NCI-H774 (cell line): ENCODE data around the gene RAD52.

ENCODE experiments used
- DNase-seq: peaks from one replicate; lab custom pipeline; 2025; lab: John Stamatoyannopoulos, UW

Gene RAD52

DNA sequence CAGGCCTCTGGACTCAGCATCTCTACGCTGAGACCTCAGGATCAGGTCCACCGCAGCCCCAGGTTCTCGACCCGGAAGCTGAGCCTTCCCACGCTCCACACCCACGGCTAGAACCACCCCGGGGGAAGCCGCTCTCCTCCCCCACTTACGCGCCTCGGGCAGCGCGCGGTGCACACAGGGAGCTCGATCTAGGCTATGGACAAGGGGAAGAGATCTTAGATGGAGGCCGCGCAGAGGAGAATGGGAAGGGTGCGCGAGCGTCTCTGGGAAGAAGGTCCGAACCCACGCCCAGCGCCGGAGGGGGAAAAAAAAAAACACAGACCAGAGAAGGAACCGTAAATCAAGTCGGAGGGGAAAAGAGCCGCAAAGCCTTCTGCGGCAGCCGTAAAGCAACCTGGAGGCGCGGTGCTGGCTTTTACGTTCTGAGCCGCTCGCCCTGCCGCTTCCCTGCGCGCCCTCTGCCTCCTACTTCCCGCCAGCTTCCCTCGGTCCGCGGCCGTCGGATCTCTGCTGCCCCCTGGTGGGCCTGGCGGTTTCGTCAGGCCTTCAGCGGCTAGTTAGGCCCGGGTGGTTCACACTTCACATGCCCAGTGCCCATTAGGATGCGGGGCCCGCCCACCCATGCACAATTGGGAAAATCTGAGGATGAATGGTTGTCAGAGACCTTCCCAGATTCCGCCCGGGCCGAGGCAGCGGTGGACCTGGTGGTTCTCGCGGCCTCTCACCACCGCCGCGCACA, at the start of gene RAD52:
RAD52 (minus strand) TSS at position 242 of the 739 bp plus-strand sequence. CDS start 16,636 bp downstream, outside the sequence.
- peak; percentile 99 for DNase-seq

DNA sequence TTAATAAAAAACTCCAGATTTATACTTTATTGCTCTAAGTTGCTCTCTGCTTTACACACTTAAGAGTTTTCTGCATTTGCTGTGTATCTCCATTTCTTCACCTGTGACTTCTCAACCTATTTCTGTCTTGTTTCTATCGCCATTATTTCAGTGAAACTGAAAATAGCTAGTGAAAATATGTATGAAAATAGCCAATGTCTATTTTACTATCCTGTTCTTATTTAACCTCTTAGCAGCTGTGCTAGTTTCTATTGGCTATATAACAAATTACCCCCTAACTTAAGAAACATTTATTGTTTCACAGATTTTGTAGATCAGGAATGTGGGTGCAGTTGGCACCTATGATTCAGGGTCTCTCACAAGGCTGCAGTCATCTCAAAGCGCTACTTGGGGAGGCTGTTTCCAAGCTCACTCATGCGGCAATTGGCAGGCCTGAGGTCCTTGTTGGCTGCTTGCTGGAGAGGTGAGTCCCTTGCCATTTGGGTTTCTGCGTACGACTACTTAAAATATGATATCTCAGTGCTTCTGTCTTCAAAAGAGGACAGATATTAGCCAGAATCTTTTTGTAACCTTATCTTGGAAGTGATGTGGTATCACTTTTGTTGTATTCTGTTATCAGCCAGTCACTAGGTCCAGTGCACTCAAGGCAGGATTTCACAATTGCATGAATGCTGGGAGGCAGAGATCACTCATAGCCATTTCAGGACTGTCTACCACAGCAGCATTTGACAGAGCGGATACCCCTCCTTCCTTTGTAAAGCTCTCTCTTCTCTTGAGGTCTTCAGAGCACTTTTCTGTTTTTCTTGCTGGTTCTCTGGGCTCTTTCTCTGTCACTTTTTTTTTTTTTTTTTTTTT, 48.8 kb upstream of the RAD52 start:
- DNase-seq = no peak

DNA sequence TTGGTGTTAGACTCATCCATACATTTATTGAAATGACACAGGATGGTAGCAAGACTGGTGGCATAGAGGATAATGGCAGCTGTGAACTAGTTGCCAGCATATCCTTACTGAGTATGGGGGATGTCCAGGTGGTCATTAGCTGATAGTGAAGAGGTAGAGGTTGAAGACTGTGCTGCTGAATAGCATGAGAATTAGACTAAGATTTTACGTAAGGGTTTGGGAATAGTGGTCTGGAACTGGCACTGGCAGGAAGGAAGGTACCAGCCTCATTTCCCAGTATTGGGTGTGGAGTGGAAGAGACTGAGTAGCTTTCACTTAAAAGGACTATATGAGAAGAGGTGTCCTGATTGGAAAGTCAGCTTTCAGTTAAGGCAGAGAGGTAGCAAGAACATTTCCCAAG, 48.0 kb upstream of the RAD52 start:
- no peak for DNase-seq

DNA sequence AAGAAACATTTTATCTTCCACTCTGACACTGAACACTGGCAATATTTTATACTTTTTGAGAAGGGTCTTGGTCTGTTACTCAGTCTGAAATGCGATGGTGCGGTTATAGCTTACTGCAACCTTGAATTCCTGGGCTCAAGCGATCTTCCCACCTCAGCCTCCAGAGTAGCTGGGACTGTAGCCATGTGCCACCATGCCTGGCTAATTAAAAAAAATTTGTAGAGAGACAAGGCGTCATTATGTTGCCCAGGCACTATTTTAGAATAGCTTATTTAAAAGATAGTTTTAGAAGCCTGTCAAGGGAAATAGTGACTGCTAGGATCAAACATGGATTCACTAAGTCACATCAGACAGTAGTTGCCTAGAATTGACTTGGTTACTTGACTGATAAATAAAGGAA, 47.4 kb upstream of the RAD52 start:
- no peak for DNase-seq

DNA sequence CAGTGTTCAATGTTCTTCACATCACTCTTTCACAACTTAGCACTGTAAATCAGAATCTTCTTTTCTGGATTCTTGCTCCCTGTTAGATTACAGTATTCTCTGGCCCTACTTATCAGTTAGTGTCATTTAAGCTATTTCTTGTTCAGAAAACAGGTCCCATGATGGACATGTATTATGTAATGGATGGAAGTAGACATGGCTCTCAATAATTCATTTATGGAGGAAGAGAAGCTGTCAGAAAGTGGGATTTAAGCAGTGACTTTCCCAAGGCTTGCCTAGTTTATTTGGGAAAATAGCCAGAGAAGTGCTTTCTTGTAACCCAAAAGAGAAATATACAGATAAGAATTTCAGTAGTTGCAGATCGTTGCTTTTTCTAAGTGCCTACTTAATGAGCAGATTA, 43.2 kb upstream of the RAD52 start:
- DNase-seq = no peak

DNA sequence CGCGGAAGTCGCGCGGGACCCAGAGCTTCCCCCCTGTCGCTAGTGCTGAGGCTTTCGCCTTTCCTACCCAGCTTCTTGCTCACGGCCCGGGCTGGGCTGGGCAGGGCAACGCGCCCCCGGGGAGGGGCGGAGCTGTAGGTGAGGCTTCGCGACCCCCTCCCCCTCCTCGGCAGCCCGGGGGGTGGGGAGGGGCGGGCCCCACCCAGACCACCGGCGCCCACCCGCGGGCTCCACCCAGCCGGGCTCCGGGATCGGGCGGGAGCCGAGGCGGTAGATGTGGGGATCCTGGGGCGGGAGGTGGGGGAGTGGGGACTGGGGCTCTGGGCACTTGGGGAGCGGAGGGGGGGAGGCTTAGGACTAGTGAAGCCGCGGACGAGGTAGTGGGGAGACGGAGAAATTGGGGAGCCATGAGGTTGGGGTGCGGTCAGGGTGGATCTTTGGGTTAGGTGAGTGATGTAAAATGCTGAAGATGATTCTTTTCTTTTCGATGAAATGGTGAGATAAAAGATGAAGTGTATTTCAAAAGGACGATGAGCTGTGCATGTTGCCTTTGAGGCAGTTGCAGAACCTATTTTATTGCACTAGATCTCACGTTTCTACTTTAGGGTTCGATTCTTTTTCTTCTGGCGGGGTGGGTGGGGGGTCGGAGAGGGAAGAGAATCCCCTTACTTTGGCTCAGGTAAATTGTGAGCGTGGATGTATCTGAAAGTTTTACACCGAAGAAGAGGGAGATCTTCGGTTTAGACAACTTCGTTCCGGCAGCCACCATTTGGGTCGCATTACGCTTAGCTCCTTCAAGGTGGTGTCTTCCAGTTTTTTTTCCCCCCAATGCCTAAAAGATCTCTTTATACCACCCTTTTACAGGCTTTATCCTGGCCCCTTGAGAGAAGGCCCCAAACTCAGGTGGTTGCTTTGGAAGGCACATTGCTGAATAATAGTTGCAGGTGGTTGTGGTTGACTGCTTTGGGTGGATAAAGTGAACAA, 42.1 kb upstream of the RAD52 start:
- peak; percentile 75 for DNase-seq

DNA sequence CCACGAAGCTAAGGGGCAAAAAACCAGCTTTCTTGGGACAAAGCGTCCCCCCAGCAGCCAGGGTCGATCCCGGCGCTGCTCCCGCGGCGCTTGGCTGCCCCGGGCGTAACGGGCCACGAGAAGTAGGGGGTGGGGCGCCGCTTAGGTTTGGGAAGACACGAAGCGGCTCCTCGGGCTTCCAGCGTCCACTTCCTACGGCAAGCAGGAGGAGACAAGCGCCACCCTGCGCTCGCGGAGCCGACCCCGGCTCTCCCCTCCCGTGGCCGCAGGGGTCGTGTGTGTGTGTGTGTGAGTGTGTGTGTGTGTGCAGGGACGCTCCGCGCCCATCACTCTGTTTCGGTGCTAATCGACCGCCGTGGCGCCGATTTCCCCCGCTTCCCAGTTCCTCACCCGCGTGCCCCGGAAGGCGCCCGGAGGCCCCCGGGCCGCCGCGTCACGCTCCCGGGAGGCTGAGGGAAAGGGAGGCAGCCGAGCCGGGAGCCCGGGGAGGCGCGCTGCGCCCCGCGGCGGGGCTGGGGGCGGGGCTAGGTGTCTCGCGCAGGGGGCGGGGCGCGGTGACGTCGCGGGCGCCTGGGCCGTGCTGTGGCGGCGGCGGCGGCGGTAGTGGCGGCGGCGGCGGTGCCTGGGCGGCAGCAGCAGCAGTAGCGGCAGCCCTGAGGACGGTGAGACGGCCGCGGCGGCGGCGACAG, 41.3 kb upstream of the RAD52 start, which contains the start of gene ERC1:
ERC1 (plus strand) TSS at position 563 of the 689 bp plus-strand sequence. CDS start 36,681 bp downstream, outside the sequence.
- peak; percentile 86 for DNase-seq

DNA sequence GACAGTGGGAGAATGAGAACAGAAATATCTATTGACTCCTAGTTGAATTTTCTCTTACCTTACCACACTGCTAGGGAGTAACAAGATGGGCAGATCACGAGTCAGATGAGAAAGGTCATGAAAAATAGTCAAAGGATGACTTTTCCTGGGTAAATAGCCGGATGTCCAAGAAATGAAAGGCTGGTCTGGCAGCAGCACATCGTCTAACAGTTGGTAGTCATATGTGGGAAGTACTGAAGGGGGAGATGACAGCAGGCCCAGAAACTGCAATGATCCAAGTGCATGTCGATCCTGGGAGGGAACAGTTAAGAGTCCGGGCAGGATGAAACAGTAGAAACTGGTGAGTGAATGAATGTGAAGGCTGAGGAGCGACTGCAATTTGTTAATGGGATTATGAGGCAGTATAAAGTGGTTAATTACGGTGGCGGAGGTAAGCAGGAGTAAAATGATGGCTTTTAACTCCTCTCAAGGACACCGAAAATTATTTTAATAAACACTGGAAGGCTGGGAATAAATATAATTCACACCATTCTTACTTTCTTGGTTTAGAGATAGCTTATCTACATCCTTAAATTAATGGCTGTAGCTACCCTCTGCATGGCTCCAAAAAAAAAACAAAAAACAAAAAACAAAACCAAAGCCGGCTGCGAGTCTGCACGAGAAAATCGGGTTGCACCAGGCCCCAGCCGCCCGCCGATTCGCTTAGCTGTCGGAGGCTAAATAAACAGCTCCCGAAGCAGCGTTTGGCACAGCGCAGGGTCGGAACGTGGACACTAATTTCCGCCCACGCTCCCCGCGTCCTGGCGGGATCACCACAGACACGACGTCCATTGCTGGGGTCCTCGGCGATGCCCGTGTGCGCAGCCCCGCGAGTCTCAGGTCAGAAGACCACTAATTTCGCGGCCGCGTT, 40.5 kb upstream of the RAD52 start:
- peak; percentile 48 for DNase-seq

DNA sequence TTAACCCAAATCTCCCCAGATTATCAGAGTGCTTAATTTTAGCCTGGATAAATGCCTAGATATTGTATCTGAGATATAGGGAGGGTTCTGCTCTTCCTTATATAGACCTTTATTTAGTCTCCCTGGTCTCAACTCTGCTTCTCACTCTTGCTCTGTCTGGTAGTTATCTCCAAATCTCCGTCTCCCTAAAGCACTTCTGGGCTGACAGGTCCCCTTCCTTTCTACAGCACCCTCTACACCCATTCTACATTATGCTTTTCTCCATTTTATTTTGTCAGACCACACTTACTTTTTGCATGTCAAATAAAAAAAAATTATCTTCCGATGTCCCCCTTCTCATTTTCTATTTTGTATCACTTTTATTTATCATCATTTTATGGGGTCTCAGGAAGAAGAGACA, 39.6 kb upstream of the RAD52 start:
- no peak for DNase-seq

DNA sequence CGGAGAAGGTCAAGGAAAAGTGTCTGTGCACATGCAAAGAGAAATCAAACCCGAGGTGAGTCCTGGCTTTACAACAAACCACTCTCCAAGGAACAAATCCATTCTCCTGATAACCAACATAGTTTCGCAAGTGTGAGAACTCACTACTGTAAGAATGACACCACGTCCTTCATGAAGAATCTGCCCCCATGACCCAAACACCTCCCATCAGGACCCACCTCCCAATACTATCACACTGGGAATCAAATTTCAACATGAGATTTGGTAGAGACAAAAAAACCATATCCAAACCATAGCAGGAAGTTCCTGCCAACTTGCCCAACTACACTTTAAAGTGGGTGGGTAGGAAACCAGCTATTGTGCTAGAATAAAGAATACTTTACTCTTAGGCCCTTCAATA, 39.2 kb upstream of the RAD52 start:
- no peak for DNase-seq

DNA sequence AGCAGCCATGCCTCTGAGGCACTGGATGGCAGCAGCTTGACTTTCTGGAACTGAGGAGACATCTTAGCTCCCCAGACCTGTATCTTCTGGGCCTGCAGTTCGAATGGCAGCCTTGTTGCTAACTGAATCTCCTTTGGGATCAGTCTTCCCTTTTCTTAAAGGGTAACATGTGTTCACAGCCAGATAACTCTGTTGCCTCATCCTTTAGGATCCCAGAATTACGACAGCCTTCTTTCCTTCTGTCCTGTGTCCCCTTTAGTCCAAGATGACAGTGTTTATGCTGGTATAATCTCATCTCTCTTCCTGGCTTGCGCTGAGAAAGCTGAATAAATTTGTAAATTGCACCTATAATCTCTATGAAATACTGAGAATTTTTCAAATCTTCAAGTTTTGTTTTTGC, 32.5 kb upstream of the RAD52 start:
- no peak for DNase-seq

DNA sequence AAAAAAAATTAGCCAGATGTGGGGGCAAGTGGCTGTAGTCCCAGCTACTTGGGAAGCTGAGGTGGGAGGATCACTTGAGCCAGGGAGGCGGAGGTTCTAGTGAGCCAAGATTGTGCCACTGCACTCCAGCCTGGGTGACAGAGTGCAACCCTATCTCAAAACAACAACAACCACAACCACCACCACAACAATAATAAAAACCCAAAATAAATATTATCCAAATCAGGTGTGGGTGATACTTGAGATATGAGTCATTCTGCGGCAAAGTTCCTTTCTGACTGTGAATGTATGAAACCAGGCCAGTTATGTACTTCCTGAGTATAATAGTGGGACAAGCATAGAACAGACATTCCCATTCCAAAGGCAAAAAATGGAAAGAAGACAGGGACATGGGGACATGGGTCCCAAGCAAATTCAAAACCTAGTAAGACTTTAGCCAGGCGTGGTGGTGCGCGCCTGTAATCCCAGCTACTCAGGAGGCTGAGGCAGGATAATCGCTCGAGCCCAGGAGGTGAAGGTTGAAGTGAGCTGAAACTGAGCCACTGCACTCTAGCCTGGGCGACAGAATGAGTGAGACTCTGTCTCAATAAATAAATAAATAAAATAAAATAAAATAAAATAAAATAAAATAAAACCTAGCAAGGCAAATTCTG, 31.8 kb upstream of the RAD52 start:
- DNase-seq = no peak

DNA sequence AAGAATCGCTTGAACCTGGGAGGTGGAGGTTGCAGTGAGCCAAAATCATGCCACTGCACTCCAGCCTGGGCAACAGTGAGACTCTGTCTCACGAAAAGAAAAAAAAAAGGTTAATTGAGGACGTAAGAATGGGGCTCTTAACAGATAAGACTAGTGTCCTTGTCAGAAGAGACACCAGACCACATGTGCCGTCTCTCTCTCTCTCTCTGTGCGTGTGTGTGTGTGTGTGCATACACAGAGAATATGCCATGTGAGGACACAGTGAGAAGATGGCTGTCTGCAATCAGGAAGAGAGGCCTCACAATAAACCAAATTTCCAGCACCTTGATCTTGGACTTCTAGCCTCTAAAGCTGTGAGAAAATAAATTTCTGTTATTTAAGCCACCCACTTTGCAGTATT, 29.9 kb upstream of the RAD52 start:
- no peak for DNase-seq

DNA sequence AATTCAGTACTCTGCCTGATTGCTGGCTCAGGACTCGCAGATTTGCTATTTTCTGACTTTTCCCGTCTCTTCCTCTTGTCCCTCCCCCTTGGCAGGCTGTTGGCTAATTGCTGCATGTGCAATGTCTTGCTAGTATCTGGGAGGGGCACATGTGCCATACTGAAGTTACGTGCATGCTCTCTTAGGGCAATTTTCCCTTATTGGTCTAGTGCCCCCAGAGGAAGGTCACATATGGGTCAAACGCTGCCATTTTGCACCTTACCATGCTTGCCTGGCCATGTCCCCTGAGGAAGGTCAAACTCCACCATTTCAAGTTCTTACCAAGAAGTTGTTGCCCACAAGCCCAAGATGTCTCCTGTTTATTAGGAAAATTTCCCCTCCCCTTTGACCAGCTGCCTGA, 27.7 kb upstream of the RAD52 start:
- DNase-seq = no peak

DNA sequence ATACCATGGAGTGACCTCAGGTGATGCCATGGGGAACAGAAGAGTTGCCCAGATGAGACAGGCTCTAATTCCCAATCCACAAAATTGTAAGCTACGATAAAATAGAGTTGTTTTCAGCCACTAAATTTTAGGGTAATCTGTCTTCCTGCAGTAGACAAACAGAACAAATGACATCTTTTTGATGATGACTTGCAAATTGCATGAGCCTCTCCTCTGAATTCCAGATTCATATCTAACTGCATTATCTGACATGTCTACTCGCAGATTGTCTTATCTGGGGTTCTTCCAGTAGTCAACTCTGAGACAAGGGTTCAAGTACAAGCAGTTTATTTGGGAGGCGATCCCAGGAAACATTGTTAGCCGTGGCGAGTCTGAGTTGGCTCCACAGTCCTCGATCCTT, 27.1 kb upstream of the RAD52 start:
- DNase-seq = no peak

DNA sequence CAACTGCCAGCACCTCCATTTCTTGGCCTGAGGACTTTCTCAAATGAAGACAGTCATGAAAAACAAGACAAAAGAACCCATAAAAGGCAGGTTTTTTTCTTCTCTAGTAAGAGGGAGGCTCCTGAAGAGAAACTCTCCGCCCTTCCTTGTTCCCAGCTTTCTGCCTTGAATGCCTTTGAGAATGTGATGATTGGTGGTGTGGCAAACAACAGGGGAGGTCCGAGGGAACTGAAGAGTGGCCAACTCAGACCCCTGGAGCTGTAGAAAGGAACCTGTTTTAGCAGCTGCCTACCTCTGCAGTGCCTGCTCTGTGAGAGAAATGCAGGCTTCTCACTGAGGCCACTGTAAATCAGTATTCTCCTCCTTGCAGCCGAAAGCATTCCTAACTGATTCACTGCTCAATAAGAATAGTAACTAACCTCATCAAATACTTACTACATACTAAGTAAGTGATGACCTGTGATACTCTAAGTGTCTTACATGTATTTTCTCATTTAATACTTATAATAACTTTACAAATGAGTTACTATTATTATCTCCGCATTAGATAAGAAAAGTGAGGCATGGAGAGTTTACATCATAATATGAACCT, 24.9 kb upstream of the RAD52 start:
- no peak for DNase-seq

DNA sequence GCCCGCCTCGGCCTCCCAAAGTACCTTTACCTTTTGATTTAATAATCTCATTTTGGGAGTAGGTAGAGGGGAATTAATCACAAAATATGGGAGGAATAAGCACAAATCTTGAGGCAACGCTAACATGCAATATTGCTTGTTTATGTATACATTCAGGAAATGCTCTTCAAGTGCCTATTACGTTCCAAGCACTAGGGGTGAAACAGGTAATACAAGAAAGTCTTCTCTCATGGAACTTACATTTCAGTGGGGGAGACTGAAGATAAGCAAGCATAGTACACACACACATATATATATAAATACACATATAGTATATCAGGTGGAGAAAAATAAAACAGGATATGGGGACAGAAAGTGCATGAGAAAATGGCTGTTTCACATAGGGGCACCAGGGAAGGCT, 22.5 kb upstream of the RAD52 start:
- no peak for DNase-seq

DNA sequence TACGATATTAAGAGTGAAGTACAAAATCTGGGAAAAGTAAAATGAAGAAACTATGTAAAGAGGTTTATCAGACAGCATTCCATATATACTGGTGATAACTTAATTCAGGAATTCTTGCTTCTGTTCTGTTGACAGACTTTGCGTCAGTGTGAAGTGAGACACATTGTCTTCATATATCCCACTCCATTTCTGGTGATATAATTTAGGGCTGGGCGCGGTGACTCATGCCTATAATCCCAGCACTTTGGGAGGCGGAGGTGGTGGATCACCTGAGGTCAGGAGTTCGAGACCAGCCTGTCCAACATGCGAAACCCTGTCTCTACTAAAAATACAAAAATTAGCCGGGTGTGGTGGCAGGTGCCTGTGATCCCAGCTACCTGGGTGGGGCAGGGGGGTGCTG, 20.3 kb upstream of the RAD52 start:
- no peak for DNase-seq

DNA sequence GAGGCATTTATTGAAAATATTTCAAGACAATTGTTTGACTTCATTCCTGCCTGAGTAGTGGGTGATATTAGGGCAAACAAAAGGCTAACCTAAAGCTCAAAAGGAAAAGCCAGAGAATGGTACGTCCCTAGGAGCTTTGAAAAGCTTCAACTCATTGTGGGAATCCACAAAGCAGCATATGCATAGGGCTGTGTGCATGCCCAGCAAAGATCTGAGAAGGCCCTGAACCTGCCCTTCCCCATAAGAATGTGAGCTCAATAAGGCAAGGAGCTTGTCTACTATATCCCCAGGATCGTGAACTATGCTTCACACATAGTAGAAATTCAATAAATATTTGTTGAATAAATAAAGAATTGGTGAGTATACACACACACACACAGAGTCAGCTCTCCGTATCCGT, 19.1 kb upstream of the RAD52 start:
- DNase-seq = no peak
